Measurements from ENCODE around the gene XXYLT1.
"Not testable (repeated sequence)": the region's sequence is repeated elsewhere in the genome, so short reads cannot be mapped to it uniquely, and the experiment has no call there.

XXYLT1 gene

GRCh38 chr3:195096484-195097330, 174.3 kb downstream of the XXYLT1 start:
- no peak for DNase-seq (ENCODE audit: low read depth in 3 of 3)

GRCh38 chr3:195096053-195096452, 174.9 kb downstream of the XXYLT1 start:
- no peak for DNase-seq (ENCODE audit: low read depth in 3 of 3)

- DNase-seq (ENCODE audit: low read depth in 3 of 3) = no peak
Observed at GRCh38 chr3:195095704-195096036, 175.3 kb downstream of the XXYLT1 start.

- DNase-seq (ENCODE audit: low read depth in 3 of 3) = no peak
Observed at GRCh38 chr3:195095035-195095703, 175.8 kb downstream of the XXYLT1 start.

GRCh38 chr3:195094191-195094921, 176.6 kb downstream of the XXYLT1 start:
- no peak for DNase-seq (ENCODE audit: low read depth in 3 of 3)

GRCh38 chr3:195093731-195094130, 177.2 kb downstream of the XXYLT1 start:
- DNase-seq (ENCODE audit: low read depth in 3 of 3) = no peak

GRCh38 chr3:195087840-195088601, 182.9 kb downstream of the XXYLT1 start:
- DNase-seq (ENCODE audit: low read depth in 3 of 3) = not testable (repeated sequence)

GRCh38 chr3:195087328-195087727, 183.6 kb downstream of the XXYLT1 start:
- no peak for DNase-seq (ENCODE audit: low read depth in 3 of 3)

GRCh38 chr3:195086885-195087284, 184.1 kb downstream of the XXYLT1 start:
- no peak for DNase-seq (ENCODE audit: low read depth in 3 of 3)

GRCh38 chr3:195086341-195086740, 184.6 kb downstream of the XXYLT1 start:
- no peak for DNase-seq (ENCODE audit: low read depth in 3 of 3)

- no peak for DNase-seq (ENCODE audit: low read depth in 3 of 3)
Observed at GRCh38 chr3:195085356-195086130, 185.4 kb downstream of the XXYLT1 start.

- no peak for DNase-seq (ENCODE audit: low read depth in 3 of 3)
Observed at GRCh38 chr3:195084746-195085145, 186.2 kb downstream of the XXYLT1 start.

- no peak for DNase-seq (ENCODE audit: low read depth in 3 of 3)
Observed at GRCh38 chr3:195083659-195084058, 187.3 kb downstream of the XXYLT1 start.

GRCh38 chr3:195082811-195083210, 188.1 kb downstream of the XXYLT1 start:
- no peak for DNase-seq (ENCODE audit: low read depth in 3 of 3)

GRCh38 chr3:195081242-195081963, 189.6 kb downstream of the XXYLT1 start:
- DNase-seq (ENCODE audit: low read depth in 3 of 3) = no peak

- no peak for DNase-seq (ENCODE audit: low read depth in 3 of 3)
Observed at GRCh38 chr3:195080571-195081151, 190.3 kb downstream of the XXYLT1 start.

GRCh38 chr3:195080125-195080524, 190.8 kb downstream of the XXYLT1 start:
- DNase-seq (ENCODE audit: low read depth in 3 of 3) = no peak

- no peak for DNase-seq (ENCODE audit: low read depth in 3 of 3)
Observed at GRCh38 chr3:195079636-195080035, 191.3 kb downstream of the XXYLT1 start.

GRCh38 chr3:195078891-195079440, 192.0 kb downstream of the XXYLT1 start:
- no peak for DNase-seq (ENCODE audit: low read depth in 3 of 3)
